Measurements from ENCODE around the gene TBX10. TPM values are rescaled to one million over a fixed set of nuclear protein-coding genes. Genes with fewer than 3 reads are reported as not detected.

Gene TBX10
- total RNA-seq, 1 experiment from 2014 or later = not detected

DNA sequence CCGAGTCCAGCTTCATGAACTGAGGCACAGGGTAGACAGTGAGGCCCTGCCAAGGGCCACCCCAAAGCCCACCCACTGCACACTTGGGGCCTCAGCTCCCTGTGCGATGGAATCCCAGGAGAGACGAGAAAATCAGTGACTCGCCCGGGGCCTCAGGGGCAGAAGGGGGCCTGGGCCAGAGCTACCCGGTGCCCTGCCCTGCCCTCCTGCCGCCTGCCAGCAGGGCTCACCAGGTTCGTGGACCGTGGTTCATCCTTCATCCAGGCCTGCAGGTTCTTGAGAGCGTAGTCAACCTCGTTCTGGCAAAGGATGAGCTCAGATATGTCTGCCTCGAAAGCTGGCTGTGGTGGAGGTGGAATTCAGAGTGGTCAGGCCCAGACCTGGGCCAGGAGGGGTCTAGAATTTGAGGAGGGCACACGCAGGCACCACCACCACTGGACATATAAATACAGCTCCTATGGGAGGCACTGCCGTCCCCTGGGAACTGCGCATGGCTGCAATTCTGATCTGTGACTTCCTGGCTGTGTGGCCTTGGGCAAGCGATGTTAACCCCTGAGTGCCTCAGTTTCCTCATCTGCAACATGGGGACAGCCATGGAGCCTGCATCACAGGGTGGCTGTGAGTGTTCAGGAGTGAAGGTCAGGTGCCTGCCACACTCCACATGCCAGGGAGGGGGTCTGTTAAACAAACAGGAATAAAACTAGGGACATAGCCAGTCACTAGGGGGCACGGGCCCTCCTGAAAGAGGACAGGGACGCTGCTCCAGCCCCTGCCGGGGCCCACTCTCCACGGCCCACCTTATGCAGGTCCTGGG lies 27.3 kb upstream of the TBX10 start:
- DNase-seq = no peak
- Histone ChIP-seq H3K14ac (ENCODE audit: insufficient read depth, low read length) (no peak overlapping the region), H3K23me2 (ENCODE audit: insufficient read length, low read depth, low read length, poor library complexity, severe bottlenecking) (no peaks in the 10 kb centered on the region), H3K4me2 (ENCODE audit: insufficient read depth, insufficient read length, low read length) (no peak overlapping the region), H4K5ac (ENCODE audit: insufficient read length, low read depth, low read length) (no peak overlapping the region), H3K79me1 (ENCODE audit: insufficient read depth, low read depth, low read length, poor library complexity, severe bottlenecking) (no peaks in the 10 kb centered on the region), H2BK12ac (ENCODE audit: insufficient read length, low read depth, low read length) (no peak overlapping the region), H2AK5ac (ENCODE audit: insufficient read length, low read length) (no peak overlapping the region), H2BK15ac (ENCODE audit: low read depth, low read length) (no peak overlapping the region), H4K20me1 (ENCODE audit: control insufficient read depth, insufficient read depth, insufficient read length) (no peaks in the 10 kb centered on the region), H3K9me3 (ENCODE audit: control insufficient read depth, low read depth, low read length) (no peaks in the 10 kb centered on the region), H3K79me2 (ENCODE audit: insufficient read depth, low read length) (no peaks in the 10 kb centered on the region), H3T11ph (ENCODE audit: low read length) (no peak overlapping the region), H2BK120ac (ENCODE audit: low read depth, low read length, poor library complexity, severe bottlenecking) (no peak overlapping the region), H2BK20ac (ENCODE audit: low read depth, low read length, poor library complexity, severe bottlenecking) (no peak overlapping the region), H2BK5ac (ENCODE audit: insufficient read length, low read length) (no peak overlapping the region), H3K4me1 (ENCODE audit: insufficient read depth, low read length) (no peaks in the 10 kb centered on the region), H2AFZ (ENCODE audit: low read length) (no peak overlapping the region), H3K9ac (ENCODE audit: extremely low read depth, insufficient read length, low read length) (no peak overlapping the region), H3K4ac (ENCODE audit: low read depth, low read length) (no peak overlapping the region), H3K27me3 (ENCODE audit: insufficient read depth, low read length) (no peaks in the 10 kb centered on the region), H3K56ac (ENCODE audit: insufficient read length, low read depth, low read length) (no peak overlapping the region), H3K27ac (ENCODE audit: insufficient read length, low read depth, low read length) (no peak overlapping the region), H3K18ac (ENCODE audit: insufficient read length, low read depth, low read length) (no peak overlapping the region), H4K91ac (ENCODE audit: insufficient read length, low read depth, low read length) (no peak overlapping the region), H3K23ac (ENCODE audit: insufficient read length, low read depth, low read length) (no peak overlapping the region), H4K8ac (replicated peaks; ENCODE audit: insufficient read length, low read depth, low read length) (no peak overlapping the region)
- no peak overlapping the region for H3K4me3 Mint-ChIP-seq
- peaks cover 7% of the 10 kb centered on the region for H3K27me3 Mint-ChIP-seq (ENCODE audit: low read depth)
- no peak overlapping the region for H3K27ac Mint-ChIP-seq
- TF ChIP-seq, protein P1, sequence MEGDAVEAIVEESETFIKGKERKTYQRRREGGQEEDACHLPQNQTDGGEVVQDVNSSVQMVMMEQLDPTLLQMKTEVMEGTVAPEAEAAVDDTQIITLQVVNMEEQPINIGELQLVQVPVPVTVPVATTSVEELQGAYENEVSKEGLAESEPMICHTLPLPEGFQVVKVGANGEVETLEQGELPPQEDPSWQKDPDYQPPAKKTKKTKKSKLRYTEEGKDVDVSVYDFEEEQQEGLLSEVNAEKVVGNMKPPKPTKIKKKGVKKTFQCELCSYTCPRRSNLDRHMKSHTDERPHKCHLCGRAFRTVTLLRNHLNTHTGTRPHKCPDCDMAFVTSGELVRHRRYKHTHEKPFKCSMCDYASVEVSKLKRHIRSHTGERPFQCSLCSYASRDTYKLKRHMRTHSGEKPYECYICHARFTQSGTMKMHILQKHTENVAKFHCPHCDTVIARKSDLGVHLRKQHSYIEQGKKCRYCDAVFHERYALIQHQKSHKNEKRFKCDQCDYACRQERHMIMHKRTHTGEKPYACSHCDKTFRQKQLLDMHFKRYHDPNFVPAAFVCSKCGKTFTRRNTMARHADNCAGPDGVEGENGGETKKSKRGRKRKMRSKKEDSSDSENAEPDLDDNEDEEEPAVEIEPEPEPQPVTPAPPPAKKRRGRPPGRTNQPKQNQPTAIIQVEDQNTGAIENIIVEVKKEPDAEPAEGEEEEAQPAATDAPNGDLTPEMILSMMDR (conservative IDR thresholded peaks at IDR 0.05) = no peak
- WGBS (ENCODE audit: extremely low coverage, insufficient read length, low lambda C conversion rate) = no CpG with 5 or more reads among the region's 20 CpGs
- H3K9me3 Mint-ChIP-seq = no peaks in the 10 kb centered on the region
- no peaks in the 10 kb centered on the region for H3K4me1 Mint-ChIP-seq
- no peaks in the 10 kb centered on the region for H3K36me3 Mint-ChIP-seq (ENCODE audit: insufficient read depth in 1 of 3, low read depth in 3 of 3)

Measured in H9 (cell line).